Superior temporal gyrus (tissue), 1 donor: ENCODE data around the gene MYLK.

Source experiments
- DNase-seq: peaks from one replicate; pipeline ENCODE4 v3.0.0-alpha.2; 2016; ENCODE audit errors: extremely low spot score

Gene MYLK

DNA sequence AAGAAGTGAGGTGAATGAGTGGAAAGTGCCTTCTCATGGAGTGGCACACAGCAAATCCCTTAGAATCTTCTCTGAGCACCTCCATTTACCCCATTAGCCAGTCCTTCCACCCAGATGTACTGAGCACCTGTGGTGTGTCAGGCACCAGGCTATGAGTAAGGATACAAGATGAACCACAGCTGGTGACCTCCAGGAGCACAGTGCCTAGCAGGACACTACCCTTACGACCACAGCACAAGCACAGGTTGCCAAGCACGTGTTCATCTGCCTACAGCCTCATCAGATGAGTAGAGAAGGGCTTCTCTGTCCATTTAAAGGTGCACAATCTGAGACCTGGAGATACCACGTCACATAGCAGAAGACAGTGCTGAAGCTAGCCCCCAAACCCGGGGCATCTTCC is 6.2 kb downstream of the MYLK start:
- no peak for DNase-seq

GRCh38 chr3:123877466-123877865 is 6.7 kb downstream of the MYLK start:
- DNase-seq = no peak

DNA sequence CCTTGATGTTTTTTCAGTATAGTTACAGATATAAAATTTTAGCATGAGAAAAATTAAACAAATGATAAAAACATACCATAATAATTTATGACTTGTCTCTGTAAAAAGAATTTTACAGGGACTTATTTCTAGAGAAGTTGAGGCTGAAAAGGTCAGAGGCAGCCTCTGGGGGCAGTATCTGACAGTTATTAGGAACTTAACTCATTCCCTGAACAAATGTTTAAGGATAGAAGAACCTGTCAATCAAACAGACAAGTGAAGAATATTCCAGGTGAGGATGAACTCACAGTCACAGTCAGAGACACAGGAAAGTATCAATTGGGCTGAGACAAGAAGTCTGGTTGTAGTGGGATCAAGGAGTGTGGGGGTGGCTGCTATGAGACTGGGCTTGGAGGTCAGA is 7.3 kb downstream of the MYLK start:
- no peak for DNase-seq

DNA sequence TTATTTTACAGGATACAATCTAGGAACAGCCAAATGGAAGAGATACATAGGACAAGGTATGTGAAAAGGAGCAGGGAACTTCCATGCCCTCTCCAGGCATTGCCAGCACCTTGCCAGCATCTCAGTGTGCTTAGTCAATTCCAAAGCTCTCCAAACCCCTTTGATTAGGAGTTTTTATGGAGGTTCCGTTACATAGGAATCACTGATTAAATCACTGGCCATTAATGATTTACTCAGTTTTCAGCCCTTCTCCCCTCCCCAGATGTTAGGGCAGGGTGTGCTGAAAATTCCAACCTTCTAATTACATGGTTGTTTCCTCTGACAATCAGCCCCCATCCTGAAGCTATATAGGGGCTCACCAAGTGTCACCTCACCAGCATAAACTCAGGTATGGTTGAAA is 11.5 kb downstream of the MYLK start:
- no peak for DNase-seq

- no peak for DNase-seq
Observed at GRCh38 chr3:123871946-123872345, 12.2 kb downstream of the MYLK start.

DNA sequence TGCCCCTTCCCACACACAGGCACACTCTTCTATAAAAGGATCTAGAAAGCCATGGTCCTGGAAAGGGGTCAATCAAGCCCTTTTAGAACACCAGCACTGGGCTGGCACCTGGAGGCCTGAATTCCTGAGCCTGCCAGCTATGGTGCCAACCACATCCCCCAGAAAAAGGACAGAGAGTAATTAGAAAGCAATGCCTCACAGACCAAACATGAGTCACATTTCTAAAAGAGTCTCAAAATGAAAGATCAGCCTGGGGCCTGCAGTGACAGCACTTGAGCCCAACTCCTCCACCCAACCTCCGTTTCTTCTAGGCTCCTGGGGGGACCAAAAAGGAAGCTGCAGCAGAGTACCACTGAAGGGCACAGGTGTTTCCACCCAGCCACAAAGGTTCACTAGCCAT is 14.1 kb downstream of the MYLK start:
- DNase-seq = no peak

GRCh38 chr3:123869165-123869564 is 15.0 kb downstream of the MYLK start:
- DNase-seq = no peak

GRCh38 chr3:123864706-123865105 is 19.4 kb downstream of the MYLK start:
- no peak for DNase-seq

GRCh38 chr3:123862152-123862551 is 22.0 kb downstream of the MYLK start:
- no peak for DNase-seq

DNA sequence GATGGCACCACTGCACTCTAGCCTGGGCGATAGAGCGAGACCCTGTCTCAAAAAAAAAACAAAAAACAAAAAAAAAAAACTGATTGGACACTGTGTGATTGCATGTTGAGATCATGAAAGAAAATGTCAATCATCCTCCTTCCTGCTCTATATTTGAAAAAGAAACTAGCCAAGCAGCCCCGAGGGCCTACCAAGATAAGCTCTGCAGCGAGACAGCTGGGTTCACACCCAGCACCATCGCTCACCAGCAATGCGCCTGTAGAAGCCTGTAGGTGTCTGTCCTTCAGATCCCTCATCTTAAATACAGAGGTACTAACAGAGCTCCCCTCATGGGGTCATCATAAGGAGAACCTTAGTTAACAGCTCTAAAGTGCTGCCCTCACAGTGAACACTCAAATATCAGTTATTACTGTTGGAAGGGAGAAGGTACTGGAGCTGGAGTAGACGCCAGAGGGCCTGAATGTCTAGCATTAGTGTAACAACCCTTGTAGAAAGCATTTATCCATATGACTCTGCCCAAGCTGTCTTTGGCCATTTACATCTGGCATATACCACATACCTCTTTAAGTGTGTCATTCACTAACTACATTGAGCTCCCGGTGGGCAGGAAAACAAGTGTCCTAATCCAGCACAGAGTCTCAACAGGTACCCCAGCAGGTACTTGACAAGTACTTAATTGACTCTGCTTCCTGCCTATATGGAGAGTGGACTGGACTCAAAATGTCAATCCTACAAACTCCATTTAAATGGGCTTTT is 22.9 kb downstream of the MYLK start:
- DNase-seq = no peak

DNA sequence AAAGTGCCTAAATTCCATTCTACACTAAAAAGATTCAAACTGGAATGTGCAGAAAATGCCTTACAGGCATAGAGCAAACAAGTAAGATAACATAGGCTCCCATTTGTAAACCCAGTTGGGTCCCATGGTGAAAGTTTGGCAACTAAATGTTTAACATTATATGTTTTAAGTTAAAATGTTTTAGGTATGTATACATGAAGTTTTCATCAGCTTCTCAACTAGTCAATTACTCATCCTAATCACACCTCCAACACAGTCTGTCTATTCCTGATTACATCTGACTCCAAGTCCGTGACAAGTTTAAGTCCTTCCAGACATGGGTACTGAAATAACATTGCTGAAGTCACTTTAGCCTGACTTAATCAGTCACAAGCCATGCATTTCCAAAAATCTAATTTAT is 25.0 kb downstream of the MYLK start:
- peak; percentile 26 for DNase-seq

GRCh38 chr3:123854905-123855304 is 29.2 kb downstream of the MYLK start:
- no peak for DNase-seq

GRCh38 chr3:123853686-123854372 is 30.3 kb downstream of the MYLK start:
- no peak for DNase-seq

DNA sequence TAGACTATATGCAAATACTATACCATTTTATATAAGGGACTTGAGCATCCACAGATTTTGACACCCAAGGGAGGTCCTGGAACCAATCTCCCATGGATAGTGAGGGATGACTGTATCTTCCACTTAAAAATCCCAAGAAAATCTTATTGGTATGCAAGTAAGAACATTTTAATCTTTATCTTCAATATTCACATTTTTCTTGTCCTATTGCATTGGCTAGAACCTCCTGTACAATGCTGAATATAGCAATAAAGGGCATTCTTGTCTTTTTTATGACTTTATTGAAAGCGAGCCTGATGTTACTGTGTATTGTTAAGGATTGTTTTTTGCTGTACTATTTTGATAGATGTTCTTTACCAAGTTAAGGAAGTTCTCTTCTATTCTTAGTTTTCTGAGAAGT is 36.9 kb downstream of the MYLK start:
- DNase-seq = no peak

DNA sequence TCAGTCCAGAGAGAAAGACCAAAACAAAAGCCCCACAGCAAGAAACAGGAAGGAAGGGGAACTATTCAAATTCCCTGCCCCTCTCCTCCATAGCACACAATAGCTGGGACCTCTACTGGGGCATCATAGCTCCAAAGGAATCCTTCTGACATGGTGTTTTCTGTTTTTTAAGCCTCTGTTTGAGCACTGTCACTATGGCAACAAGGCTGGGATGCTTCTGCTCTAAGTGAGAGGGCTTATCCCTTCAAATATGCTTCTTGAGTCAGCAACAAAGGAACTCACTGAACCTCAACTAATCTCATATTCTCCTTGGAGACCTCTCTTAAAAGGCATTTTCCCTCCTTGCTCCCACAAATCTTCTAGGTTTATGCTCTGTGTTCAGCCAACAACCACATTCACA is 40.5 kb downstream of the MYLK start:
- DNase-seq = no peak

DNA sequence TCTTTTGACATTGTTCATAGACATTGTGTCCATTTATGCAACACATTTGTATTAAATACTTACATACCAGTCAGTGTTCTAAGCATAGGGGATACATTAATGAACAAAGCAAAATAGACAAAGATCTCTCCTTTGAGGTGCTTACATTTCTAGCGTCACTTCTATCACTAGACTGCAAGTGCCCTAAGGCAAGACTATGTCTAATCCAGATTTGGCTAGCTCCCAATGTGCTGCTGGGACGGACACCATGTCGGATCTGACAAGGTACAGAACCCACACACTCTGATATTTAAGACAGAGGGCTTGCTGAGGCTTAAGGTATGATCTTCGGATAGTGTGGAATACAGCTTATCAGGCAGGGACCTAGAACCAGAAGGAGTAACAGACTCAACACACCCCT is 41.4 kb downstream of the MYLK start:
- DNase-seq = no peak

- no peak for DNase-seq
Observed at GRCh38 chr3:123841476-123842238, 42.5 kb downstream of the MYLK start.

DNA sequence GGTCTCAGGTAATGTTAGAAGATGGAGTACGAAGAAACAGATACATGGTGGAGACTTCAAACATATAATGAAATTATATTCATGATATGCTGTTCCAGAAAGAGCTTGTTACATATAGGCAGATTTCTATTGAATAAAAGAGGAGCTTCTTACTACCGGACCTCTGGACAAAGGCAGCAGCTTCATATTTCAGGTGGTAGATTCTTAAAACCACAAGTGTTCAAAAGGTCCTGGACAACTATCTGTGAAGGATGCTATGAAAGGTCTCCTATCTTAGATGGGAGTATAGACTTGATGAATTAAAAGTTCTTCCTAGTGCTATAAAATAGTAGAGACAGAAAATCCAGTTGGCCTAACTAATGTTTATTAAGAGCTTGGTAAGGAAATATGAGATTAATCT is 43.2 kb downstream of the MYLK start:
- no peak for DNase-seq

DNA sequence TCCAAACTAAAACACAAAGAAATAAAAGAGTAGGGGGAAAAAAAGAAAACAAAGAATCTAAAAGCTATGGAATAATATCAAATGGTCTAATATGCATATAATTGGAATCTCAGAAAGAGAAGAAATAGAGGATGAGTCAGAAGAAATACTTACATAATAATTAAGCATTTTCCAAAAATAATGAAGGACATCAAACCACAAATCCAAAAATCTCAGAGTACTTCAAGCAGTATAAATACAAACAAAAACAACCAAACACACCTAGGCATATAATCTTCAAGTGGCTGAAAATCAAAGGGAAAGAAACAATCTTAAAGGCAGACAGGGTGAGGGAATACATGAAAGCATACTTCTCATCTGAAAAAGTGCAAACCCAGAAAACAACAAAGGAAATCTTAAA is 46.3 kb downstream of the MYLK start:
- DNase-seq = no peak

DNA sequence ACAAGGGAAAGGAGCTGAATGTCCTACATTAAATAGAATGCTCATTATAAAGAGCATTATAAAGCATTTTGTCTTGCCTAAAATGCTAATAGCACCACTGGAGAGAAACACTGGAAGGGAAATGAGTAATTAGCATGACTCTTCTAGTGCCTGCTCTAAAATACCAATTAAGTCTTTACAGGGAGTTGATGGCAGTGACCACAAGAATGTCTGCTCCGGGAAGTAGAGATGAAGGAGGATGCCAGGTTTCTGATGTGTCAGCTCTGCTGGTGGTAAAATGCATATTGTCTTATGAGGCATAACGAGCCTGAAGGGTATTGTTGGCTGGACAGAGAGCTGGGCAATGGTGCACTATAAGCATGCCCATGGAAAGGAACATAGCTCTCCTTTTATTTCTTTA is 49.5 kb downstream of the MYLK start:
- DNase-seq = no peak

DNA sequence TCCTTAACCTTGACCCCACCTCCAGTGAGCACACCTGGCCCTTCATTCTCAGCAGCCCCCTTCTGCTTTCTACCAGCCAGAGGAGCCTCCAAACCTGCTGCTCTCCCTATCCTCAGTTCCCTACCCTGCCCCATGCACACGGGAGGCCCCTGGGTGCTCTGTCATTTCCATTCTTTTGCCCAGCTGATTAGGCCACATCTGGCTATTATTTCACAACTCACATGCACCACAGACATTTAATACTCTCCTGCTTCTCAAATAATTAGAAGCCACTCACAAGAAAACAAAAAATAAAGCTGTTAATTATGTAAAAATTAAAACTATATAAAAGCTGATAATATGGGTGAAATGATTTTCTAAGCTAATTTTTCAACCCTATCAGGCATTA is 50.7 kb downstream of the MYLK start:
- no peak for DNase-seq

DNA sequence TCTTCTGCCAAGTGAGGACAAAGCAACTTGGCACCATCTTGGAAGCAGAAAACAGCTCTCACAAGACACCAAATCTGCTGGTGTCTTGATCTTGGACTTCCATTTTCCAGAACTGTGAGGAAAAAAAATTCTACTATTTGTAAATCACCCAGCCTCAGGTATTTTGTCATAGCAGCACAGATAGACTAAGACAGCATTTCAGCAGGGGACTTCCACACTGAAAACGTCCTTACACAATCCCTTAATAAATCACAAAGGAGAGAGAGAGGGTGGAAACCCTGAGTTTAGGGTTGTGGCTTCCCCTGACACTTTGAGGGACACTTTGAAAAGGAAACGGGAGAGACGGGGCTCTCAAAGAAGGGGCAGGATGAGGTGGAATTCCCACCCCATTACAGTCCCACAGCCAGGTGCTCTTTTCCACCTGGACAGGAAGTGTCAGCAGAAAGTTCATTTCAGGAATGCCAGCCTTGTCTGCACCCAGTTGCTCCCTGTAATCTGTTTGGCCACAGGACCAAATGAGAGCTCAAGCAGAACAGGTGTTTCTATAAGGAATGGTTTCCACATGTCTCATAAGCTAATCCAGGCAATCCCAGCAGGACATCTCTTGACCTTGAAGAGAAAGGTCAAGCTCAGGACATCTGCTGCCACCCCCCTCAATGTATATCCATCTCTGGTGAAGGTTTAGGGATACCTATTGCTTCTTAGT is 51.3 kb downstream of the MYLK start:
- no peak for DNase-seq
